H9 (cell line): Measurements from ENCODE around the gene IMMP2L. TPM values are rescaled to one million over a fixed set of nuclear protein-coding genes. Genes with fewer than 3 reads are reported as not detected.

ENCODE experiments used
- DNase-seq: peaks from one replicate; pipeline ENCODE4 v3.0.0-alpha.2; 2017
- H2AFZ ChIP-seq: one replicate; pipeline ENCODE4 v1.6.1; 2013; ENCODE audit warnings: mild to moderate bottlenecking, low read length, control low read depth, moderate library complexity
- H2AK5ac ChIP-seq: 2 replicates; pipeline ENCODE4 v1.6.1; 2013; ENCODE audit warnings: low read length, control low read depth, mixed read lengths; ENCODE audit not compliant: insufficient read length
- H2BK120ac ChIP-seq: one replicate; pipeline ENCODE4 v1.6.1; 2013; ENCODE audit warnings: low read depth, mild to moderate bottlenecking, low read length, control low read depth, inconsistent platforms; ENCODE audit not compliant: poor library complexity, severe bottlenecking
- H2BK12ac ChIP-seq: 2 replicates; pipeline ENCODE4 v1.6.1; 2013; ENCODE audit warnings: low read length, control low read depth, mixed read lengths, low read depth; ENCODE audit not compliant: insufficient read length
- H2BK15ac ChIP-seq: 2 replicates; pipeline ENCODE4 v1.6.1; 2013; ENCODE audit warnings: low read depth, low read length, control low read depth
- H2BK20ac ChIP-seq: one replicate; pipeline ENCODE4 v1.6.1; 2013; ENCODE audit warnings: low read depth, mild to moderate bottlenecking, low read length, control low read depth, inconsistent platforms; ENCODE audit not compliant: poor library complexity, severe bottlenecking
- H2BK5ac ChIP-seq: 2 replicates; pipeline ENCODE4 v1.6.1; 2013; ENCODE audit warnings: low read length, control low read depth, mixed read lengths; ENCODE audit not compliant: insufficient read length
- H3K14ac ChIP-seq: 2 replicates; pipeline ENCODE4 v1.6.1; 2013; ENCODE audit warnings: low read length, control low read depth; ENCODE audit not compliant: insufficient read depth
- H3K18ac ChIP-seq: 2 replicates; pipeline ENCODE4 v1.6.1; 2013; ENCODE audit warnings: low read depth, mild to moderate bottlenecking, mixed read lengths, low read length, control low read depth; ENCODE audit not compliant: insufficient read length
- H3K23ac ChIP-seq: 2 replicates; pipeline ENCODE4 v1.6.1; 2013; ENCODE audit warnings: low read length, control low read depth, mixed read lengths, low read depth; ENCODE audit not compliant: insufficient read length
- H3K23me2 ChIP-seq: 2 replicates; pipeline ENCODE4 v1.6.1; 2013; ENCODE audit warnings: low read depth, mild to moderate bottlenecking, mixed read lengths, low read length, control low read depth; ENCODE audit not compliant: insufficient read length, poor library complexity, severe bottlenecking
- H3K27ac ChIP-seq: 2 replicates; pipeline ENCODE4 v1.5.1; 2013; ENCODE audit warnings: low read length, control low read depth, mixed read lengths, low read depth; ENCODE audit not compliant: insufficient read length
- H3K27me3 ChIP-seq: 2 replicates; pipeline ENCODE4 v1.6.1; 2013; ENCODE audit warnings: low read length, control low read depth, inconsistent platforms; ENCODE audit not compliant: insufficient read depth
- H3K4ac ChIP-seq: 2 replicates; pipeline ENCODE4 v1.6.1; 2013; ENCODE audit warnings: low read depth, mild to moderate bottlenecking, control low read depth, inconsistent platforms, low read length, moderate library complexity
- H3K4me1 ChIP-seq: 2 replicates; pipeline ENCODE4 v1.6.1; 2013; ENCODE audit warnings: low read length, control low read depth, inconsistent platforms; ENCODE audit not compliant: insufficient read depth
- H3K4me2 ChIP-seq: 2 replicates; pipeline ENCODE4 v1.6.1; 2013; ENCODE audit warnings: low read length, control low read depth, mixed read lengths; ENCODE audit not compliant: insufficient read length, insufficient read depth
- H3K56ac ChIP-seq: 2 replicates; pipeline ENCODE4 v1.6.1; 2013; ENCODE audit warnings: low read depth, mild to moderate bottlenecking, mixed read lengths, low read length, control low read depth; ENCODE audit not compliant: insufficient read length
- H3K79me1 ChIP-seq: 2 replicates; pipeline ENCODE4 v1.6.1; 2013; ENCODE audit warnings: low read depth, mild to moderate bottlenecking, moderate library complexity, low read length, control low read depth, inconsistent platforms; ENCODE audit not compliant: insufficient read depth, poor library complexity, severe bottlenecking
- H3K79me2 ChIP-seq: 2 replicates; pipeline ENCODE4 v1.6.1; 2013; ENCODE audit warnings: low read length, control low read depth, inconsistent platforms; ENCODE audit not compliant: insufficient read depth
- H3K9ac ChIP-seq: 2 replicates; pipeline ENCODE4 v1.6.1; 2013; ENCODE audit warnings: low read length, control low read depth, mixed read lengths; ENCODE audit not compliant: insufficient read length; ENCODE audit errors: extremely low read depth
- H3K9me3 ChIP-seq: one replicate; pipeline ENCODE4 v1.6.1; 2013; ENCODE audit warnings: low read depth, low read length, inconsistent platforms; ENCODE audit not compliant: control insufficient read depth
- H3T11ph ChIP-seq: one replicate; pipeline ENCODE4 v1.6.1; 2013; ENCODE audit warnings: mild to moderate bottlenecking, low read length, control low read depth, inconsistent platforms
- H4K20me1 ChIP-seq: one replicate; pipeline ENCODE4 v1.6.1; 2013; ENCODE audit not compliant: control insufficient read depth, insufficient read length, insufficient read depth
- H4K5ac ChIP-seq: 2 replicates; pipeline ENCODE4 v1.6.1; 2013; ENCODE audit warnings: low read depth, mild to moderate bottlenecking, mixed read lengths, low read length, control low read depth; ENCODE audit not compliant: insufficient read length
- H4K8ac ChIP-seq: replicated peaks from 2 replicates; pipeline ENCODE4 v1.6.1; 2013; ENCODE audit warnings: low read length, control low read depth, mixed read lengths, low read depth; ENCODE audit not compliant: insufficient read length
- H4K91ac ChIP-seq: 2 replicates; pipeline ENCODE4 v1.6.1; 2013; ENCODE audit warnings: low read depth, mild to moderate bottlenecking, moderate library complexity, mixed read lengths, low read length, control low read depth; ENCODE audit not compliant: insufficient read length
- H3K27ac Mint-ChIP-seq, 3 experiments: 2 replicates in 2 of 3; 3 replicates in 1 of 3; pipeline ENCODE4 v1.8.0; 2020 to 2021; ENCODE audit warnings: mixed read lengths in 3 of 3, mild to moderate bottlenecking in 1 of 3, moderate library complexity in 1 of 3
- H3K27me3 Mint-ChIP-seq: 2 replicates; pipeline ENCODE4 v1.8.0; 2021; ENCODE audit warnings: low read depth, mild to moderate bottlenecking, moderate library complexity, mixed read lengths
- H3K36me3 Mint-ChIP-seq, 3 experiments: 2 replicates in 2 of 3; 3 replicates in 1 of 3; pipeline ENCODE4 v1.8.0; 2020 to 2021; ENCODE audit warnings: low read depth in 3 of 3, mixed read lengths in 3 of 3; ENCODE audit not compliant: insufficient read depth in 1 of 3
- H3K4me1 Mint-ChIP-seq, 2 experiments: 2 replicates each; pipeline ENCODE4 v1.8.0; 2020; ENCODE audit warnings: mixed read lengths in 2 of 2
- H3K4me3 Mint-ChIP-seq, 2 experiments: 2 replicates in 1 of 2; 3 replicates in 1 of 2; pipeline ENCODE4 v1.8.0; 2020 to 2021; ENCODE audit warnings: mild to moderate bottlenecking in 2 of 2, mixed read lengths in 2 of 2, moderate library complexity in 1 of 2
- H3K9me3 Mint-ChIP-seq, 2 experiments: 2 replicates in 1 of 2; 3 replicates in 1 of 2; pipeline ENCODE4 v1.8.0; 2020; ENCODE audit warnings: mild to moderate bottlenecking in 2 of 2, mixed read lengths in 2 of 2, moderate library complexity in 1 of 2
- WGBS: extraction: QIAGEN DNeasy Blood & Tissue Kit; methylation state at CpG from one replicate; pipeline ENCODE4 v1.1.7; 2013; ENCODE audit warnings: missing lambda C conversion rate, low lambda C conversion rate, mixed read lengths; ENCODE audit not compliant: insufficient read length; ENCODE audit errors: extremely low coverage; 5-methylcytosine and 5-hydroxymethylcytosine counted together
- total RNA-seq: library from RNA; stranded (reverse); gene quantifications from 2 replicates; pipeline ENCODE4 v1.2.1, GENCODE V29; 2021
- TF ChIP-seq, protein P1 (sequence below): fragments of 200-600 bp; sonication (generic); conservative IDR thresholded peaks from 3 replicates; pipeline ENCODE4 v1.8.0; 2021; ENCODE audit warnings: antibody characterized with exemption, mild to moderate bottlenecking

The IMMP2L gene
- total RNA-seq, 1 experiment from 2014 or later = 14.7 TPM

DNA sequence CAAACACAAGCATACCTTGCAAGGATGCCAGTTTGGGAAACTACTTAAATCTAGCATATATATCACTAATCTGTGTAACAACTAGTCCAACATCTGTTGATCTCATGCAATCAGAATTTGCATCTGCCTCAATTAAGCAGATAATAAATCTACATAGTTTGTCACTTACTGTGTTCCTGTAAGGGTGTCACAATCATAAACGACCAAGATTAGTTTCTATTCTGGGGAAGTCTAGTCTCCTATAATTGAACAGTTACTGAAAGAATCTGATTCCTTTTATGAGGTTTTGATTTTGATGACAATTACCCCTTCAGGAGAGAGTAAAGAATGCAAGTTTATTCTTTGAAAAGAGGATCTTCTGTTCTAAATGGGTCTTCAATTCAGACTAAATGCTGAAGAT is 556.8 kb downstream of the IMMP2L start:
- Histone ChIP-seq H4K91ac (no peak overlapping the region), H3K56ac (no peak overlapping the region), H2BK5ac (no peak overlapping the region), H3K27me3 (no peaks in the 10 kb centered on the region), H4K8ac (no peak overlapping the region), H3K23me2 (no peaks in the 10 kb centered on the region), H2AFZ (no peak overlapping the region), H2BK20ac (no peak overlapping the region), H3K4me2 (no peak overlapping the region), H3K14ac (no peak overlapping the region), H3K4ac (no peak overlapping the region), H2BK120ac (no peak overlapping the region), H2BK12ac (no peak overlapping the region), H3K4me1 (no peaks in the 10 kb centered on the region), H3K79me2 (no peaks in the 10 kb centered on the region), H2AK5ac (no peak overlapping the region), H3K79me1 (no peaks in the 10 kb centered on the region), H3K18ac (no peak overlapping the region), H3K27ac (no peak overlapping the region), H2BK15ac (no peak overlapping the region), H3T11ph (no peak overlapping the region), H4K5ac (no peak overlapping the region), H3K9ac (no peak overlapping the region), H3K9me3 (no peaks in the 10 kb centered on the region), H4K20me1 (no peaks in the 10 kb centered on the region), H3K23ac (no peak overlapping the region)
- no CpG with 5 or more reads among the region's 1 CpG for WGBS
- DNase-seq = no peak
- Mint-ChIP-seq H3K4me3 (no peak overlapping the region), H3K27me3 (no peaks in the 10 kb centered on the region), H3K9me3 (no peaks in the 10 kb centered on the region), H3K4me1 (no peaks in the 10 kb centered on the region), H3K27ac (no peak overlapping the region), H3K36me3 (no peaks in the 10 kb centered on the region)
- TF ChIP-seq, protein P1, sequence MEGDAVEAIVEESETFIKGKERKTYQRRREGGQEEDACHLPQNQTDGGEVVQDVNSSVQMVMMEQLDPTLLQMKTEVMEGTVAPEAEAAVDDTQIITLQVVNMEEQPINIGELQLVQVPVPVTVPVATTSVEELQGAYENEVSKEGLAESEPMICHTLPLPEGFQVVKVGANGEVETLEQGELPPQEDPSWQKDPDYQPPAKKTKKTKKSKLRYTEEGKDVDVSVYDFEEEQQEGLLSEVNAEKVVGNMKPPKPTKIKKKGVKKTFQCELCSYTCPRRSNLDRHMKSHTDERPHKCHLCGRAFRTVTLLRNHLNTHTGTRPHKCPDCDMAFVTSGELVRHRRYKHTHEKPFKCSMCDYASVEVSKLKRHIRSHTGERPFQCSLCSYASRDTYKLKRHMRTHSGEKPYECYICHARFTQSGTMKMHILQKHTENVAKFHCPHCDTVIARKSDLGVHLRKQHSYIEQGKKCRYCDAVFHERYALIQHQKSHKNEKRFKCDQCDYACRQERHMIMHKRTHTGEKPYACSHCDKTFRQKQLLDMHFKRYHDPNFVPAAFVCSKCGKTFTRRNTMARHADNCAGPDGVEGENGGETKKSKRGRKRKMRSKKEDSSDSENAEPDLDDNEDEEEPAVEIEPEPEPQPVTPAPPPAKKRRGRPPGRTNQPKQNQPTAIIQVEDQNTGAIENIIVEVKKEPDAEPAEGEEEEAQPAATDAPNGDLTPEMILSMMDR = no peak
